ENCODE data around the gene KCNMB1. TPM values are rescaled to one million over a fixed set of nuclear protein-coding genes. Genes with fewer than 3 reads are reported as not detected.

The KCNMB1 gene
- total and polyA plus RNA-seq, 4 donors: 0.30 to 2.7 (median 1.2) TPM

DNA sequence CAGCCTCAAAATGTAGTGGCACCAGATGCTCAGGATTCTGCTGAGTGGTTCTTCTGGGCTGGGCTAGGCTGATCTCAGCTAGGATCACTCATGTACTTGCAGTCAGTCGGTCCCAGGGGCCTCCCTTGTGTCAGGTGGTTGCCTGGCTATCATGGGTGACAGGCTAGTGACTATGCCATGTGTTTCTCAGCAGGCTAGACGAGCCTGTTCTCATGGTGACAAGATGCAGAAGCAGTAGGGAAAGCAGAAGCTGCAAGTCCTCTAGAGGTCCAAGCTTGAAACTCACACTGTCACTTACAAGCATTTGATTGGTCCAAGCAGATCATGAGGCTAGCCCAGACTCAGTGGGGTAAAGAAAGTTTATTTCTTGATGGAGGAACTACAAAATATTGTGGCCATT is 15.2 kb upstream of the KCNMB1 start:
- Histone ChIP-seq H3K36me3 (ENCODE audit: control insufficient read depth, insufficient read depth, low read length) (no peaks in the 10 kb centered on the region), H3K27me3 (ENCODE audit: control insufficient read depth, insufficient read depth, low read length) (no peaks in the 10 kb centered on the region), H3K4me1 (ENCODE audit: control insufficient read depth, insufficient read depth, low read length) (peaks cover 9% of the 10 kb centered on the region), H3K9me3 (ENCODE audit: control insufficient read depth, insufficient read depth, low read length) (no peaks in the 10 kb centered on the region), H3K4me3 (ENCODE audit: low read depth, low read length) (no peak overlapping the region), H3K27ac (ENCODE audit: low read depth, low read length) (no peak overlapping the region)
- DNase-seq (ENCODE audit: low read depth in 4 of 6, low spot score in 6 of 6): no peak
- 65% methylated on average over 2 of the region's 2 CpGs for WGBS (ENCODE audit: insufficient coverage)

DNA sequence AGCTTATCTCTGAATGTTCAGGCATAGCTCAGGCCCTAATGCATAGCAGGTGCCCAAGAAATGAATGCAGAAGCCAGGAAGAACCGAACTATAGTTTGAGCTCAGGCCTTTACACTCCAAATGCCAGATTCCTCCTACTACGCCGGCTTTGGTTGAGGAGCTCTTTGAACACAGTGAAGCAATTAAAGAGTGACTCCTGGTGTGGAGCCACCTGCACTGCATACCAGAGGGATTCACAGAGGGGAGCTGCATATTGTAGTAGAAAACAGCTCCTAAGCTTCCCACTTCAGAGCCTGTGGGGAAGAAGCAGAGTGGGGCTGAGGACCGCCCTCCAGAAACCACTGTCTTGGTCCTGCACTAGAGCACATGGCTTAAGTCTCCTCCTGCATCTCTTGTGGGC is 14.5 kb upstream of the KCNMB1 start:
- H3K4me3 ChIP-seq (ENCODE audit: low read depth, low read length): no peak overlapping the region
- peaks cover 2% of the 10 kb centered on the region for H3K4me1 ChIP-seq (ENCODE audit: control insufficient read depth, insufficient read depth, low read length)
- WGBS (ENCODE audit: insufficient coverage): 50% methylated on average over 1 of the region's 4 CpGs
- H3K9me3 ChIP-seq (ENCODE audit: control insufficient read depth, insufficient read depth, low read length): no peaks in the 10 kb centered on the region
- no peak for DNase-seq (ENCODE audit: low read depth in 4 of 6, low spot score in 6 of 6)
- no peaks in the 10 kb centered on the region for H3K27me3 ChIP-seq (ENCODE audit: control insufficient read depth, insufficient read depth, low read length)
- H3K27ac ChIP-seq (ENCODE audit: low read depth, low read length): no peak overlapping the region
- H3K36me3 ChIP-seq (ENCODE audit: control insufficient read depth, insufficient read depth, low read length): no peaks in the 10 kb centered on the region

DNA sequence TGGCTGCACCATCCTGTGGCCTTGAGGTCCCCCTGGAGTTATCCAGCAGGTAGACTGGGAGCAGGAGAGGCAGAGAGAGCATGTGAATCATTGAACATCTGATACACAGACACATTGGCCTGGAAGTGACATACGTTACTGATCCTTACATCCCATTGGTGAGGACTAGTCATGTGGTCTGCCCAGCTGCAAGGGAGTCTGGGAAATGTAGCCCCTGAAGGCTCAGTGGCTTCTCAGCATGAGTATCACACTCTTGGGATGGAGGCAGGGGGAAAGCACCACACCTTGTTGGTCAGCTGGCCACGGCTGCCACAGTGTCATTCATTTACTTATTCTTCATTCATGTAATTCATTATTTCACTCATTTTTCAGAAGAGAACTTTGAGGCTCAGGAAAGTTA is 13.3 kb upstream of the KCNMB1 start:
- Histone ChIP-seq H3K9me3 (ENCODE audit: control insufficient read depth, insufficient read depth, low read length) (no peaks in the 10 kb centered on the region), H3K4me3 (ENCODE audit: low read depth, low read length) (no peak overlapping the region), H3K4me1 (ENCODE audit: control insufficient read depth, insufficient read depth, low read length) (no peaks in the 10 kb centered on the region), H3K27ac (ENCODE audit: low read depth, low read length) (no peak overlapping the region), H3K27me3 (ENCODE audit: control insufficient read depth, insufficient read depth, low read length) (no peaks in the 10 kb centered on the region), H3K36me3 (ENCODE audit: control insufficient read depth, insufficient read depth, low read length) (no peaks in the 10 kb centered on the region)
- no peak for DNase-seq (ENCODE audit: low read depth in 4 of 6, low spot score in 6 of 6)
- WGBS (ENCODE audit: insufficient coverage): 100% methylated on average over 1 of the region's 2 CpGs

GRCh38 chr5:170397059-170397458 is 7.9 kb upstream of the KCNMB1 start:
- Histone ChIP-seq H3K27me3 (ENCODE audit: control insufficient read depth, insufficient read depth, low read length) (no peaks in the 10 kb centered on the region), H3K4me3 (ENCODE audit: low read depth, low read length) (no peak overlapping the region), H3K9me3 (ENCODE audit: control insufficient read depth, insufficient read depth, low read length) (no peaks in the 10 kb centered on the region), H3K36me3 (ENCODE audit: control insufficient read depth, insufficient read depth, low read length) (no peaks in the 10 kb centered on the region), H3K27ac (ENCODE audit: low read depth, low read length) (no peak overlapping the region), H3K4me1 (ENCODE audit: control insufficient read depth, insufficient read depth, low read length) (peaks cover 2% of the 10 kb centered on the region)
- whole genome bisulfite sequencing (ENCODE audit: insufficient coverage): 60% methylated on average over 1 of the region's 2 CpGs
- DNase-seq (ENCODE audit: low read depth in 4 of 6, low spot score in 6 of 6): no peak

DNA sequence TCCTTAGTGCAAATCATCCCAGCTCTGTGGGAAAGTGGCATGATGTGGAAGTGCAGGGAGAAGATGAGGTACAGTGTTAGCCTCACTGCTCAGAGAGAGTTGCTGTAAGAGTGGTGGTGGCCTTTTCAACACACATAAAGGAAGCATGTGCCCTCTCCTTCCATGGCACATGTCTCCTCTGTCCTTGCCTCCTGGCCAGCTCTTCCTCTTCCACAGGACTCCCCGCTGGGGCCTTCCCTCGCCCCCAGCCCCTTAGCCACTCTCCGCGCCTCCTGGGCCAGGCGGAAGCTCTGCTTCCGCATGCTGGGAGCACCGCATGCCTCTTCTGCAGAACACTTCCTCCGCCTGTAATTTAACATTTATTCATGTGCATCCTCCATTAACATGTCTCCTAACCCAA is 4.8 kb upstream of the KCNMB1 start:
- Histone ChIP-seq H3K4me1 (ENCODE audit: control insufficient read depth, insufficient read depth, low read length) (peaks cover 20% of the 10 kb centered on the region), H3K27ac (ENCODE audit: low read depth, low read length) (no peak overlapping the region), H3K9me3 (ENCODE audit: control insufficient read depth, insufficient read depth, low read length) (no peaks in the 10 kb centered on the region), H3K4me3 (ENCODE audit: low read depth, low read length) (no peak overlapping the region), H3K36me3 (ENCODE audit: control insufficient read depth, insufficient read depth, low read length) (no peaks in the 10 kb centered on the region), H3K27me3 (ENCODE audit: control insufficient read depth, insufficient read depth, low read length) (no peaks in the 10 kb centered on the region)
- DNase-seq (ENCODE audit: low read depth in 4 of 6, low spot score in 6 of 6): no peak
- 70% methylated on average over 8 of the region's 8 CpGs for WGBS (ENCODE audit: insufficient coverage)

GRCh38 chr5:170393235-170393634 is 4.1 kb upstream of the KCNMB1 start:
- H3K27me3 ChIP-seq (ENCODE audit: control insufficient read depth, insufficient read depth, low read length): no peaks in the 10 kb centered on the region
- no peaks in the 10 kb centered on the region for H3K36me3 ChIP-seq (ENCODE audit: control insufficient read depth, insufficient read depth, low read length)
- WGBS (ENCODE audit: insufficient coverage): 79% methylated on average over 2 of the region's 6 CpGs
- H3K4me3 ChIP-seq (ENCODE audit: low read depth, low read length): no peak overlapping the region
- no peaks in the 10 kb centered on the region for H3K9me3 ChIP-seq (ENCODE audit: control insufficient read depth, insufficient read depth, low read length)
- peak in 1 of 6 donors; percentile 19 for DNase-seq (ENCODE audit: low read depth in 4 of 6, low spot score in 6 of 6)
- H3K4me1 ChIP-seq (ENCODE audit: control insufficient read depth, insufficient read depth, low read length): peaks cover 22% of the 10 kb centered on the region
- H3K27ac ChIP-seq (ENCODE audit: low read depth, low read length): no peak overlapping the region

DNA sequence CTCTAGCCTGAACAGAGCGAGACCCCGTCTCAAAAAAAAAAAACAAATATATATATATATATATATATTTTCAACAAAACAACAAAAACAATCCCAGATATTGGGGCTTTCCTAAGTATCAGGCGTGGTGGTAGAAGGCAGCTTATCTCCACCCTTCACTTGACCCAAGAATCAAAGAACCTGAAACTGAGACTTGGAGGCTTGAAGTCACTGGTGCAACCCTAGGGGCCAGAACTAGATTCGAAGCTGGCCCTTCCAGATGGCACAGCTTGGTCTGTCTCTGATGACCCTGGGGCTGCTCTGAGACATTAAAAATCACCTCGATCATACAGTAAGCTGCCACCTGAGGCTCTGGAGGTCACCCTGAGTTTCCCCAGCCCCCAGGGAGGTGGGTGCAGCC is 1.3 kb upstream of the KCNMB1 start:
- no peak for DNase-seq (ENCODE audit: low read depth in 4 of 6, low spot score in 6 of 6)
- no peaks in the 10 kb centered on the region for H3K9me3 ChIP-seq (ENCODE audit: control insufficient read depth, insufficient read depth, low read length)
- 83% methylated on average over 2 of the region's 5 CpGs for WGBS (ENCODE audit: insufficient coverage)
- no peaks in the 10 kb centered on the region for H3K36me3 ChIP-seq (ENCODE audit: control insufficient read depth, insufficient read depth, low read length)
- H3K27ac ChIP-seq (ENCODE audit: low read depth, low read length): no peak overlapping the region
- H3K4me1 ChIP-seq (ENCODE audit: control insufficient read depth, insufficient read depth, low read length): peaks cover 28% of the 10 kb centered on the region
- H3K4me3 ChIP-seq (ENCODE audit: low read depth, low read length): no peak overlapping the region
- no peaks in the 10 kb centered on the region for H3K27me3 ChIP-seq (ENCODE audit: control insufficient read depth, insufficient read depth, low read length)

- Histone ChIP-seq H3K27ac (ENCODE audit: low read depth, low read length) (no peak overlapping the region), H3K4me3 (ENCODE audit: low read depth, low read length) (no peak overlapping the region), H3K27me3 (ENCODE audit: control insufficient read depth, insufficient read depth, low read length) (no peaks in the 10 kb centered on the region), H3K4me1 (ENCODE audit: control insufficient read depth, insufficient read depth, low read length) (peaks cover 28% of the 10 kb centered on the region), H3K9me3 (ENCODE audit: control insufficient read depth, insufficient read depth, low read length) (no peaks in the 10 kb centered on the region), H3K36me3 (ENCODE audit: control insufficient read depth, insufficient read depth, low read length) (no peaks in the 10 kb centered on the region)
- DNase-seq (ENCODE audit: low read depth in 4 of 6, low spot score in 6 of 6): no peak
- 71% methylated on average over 1 of the region's 4 CpGs for WGBS (ENCODE audit: insufficient coverage)
Observed at GRCh38 chr5:170389550-170389892, 354 bp upstream of the KCNMB1 start.

- H3K9me3 ChIP-seq (ENCODE audit: control insufficient read depth, insufficient read depth, low read length): no peaks in the 10 kb centered on the region
- no peak overlapping the region for H3K4me3 ChIP-seq (ENCODE audit: low read depth, low read length)
- 90% methylated on average over 5 of the region's 6 CpGs for WGBS (ENCODE audit: insufficient coverage)
- DNase-seq (ENCODE audit: low read depth in 4 of 6, low spot score in 6 of 6): no peak
- H3K4me1 ChIP-seq (ENCODE audit: control insufficient read depth, insufficient read depth, low read length): peaks cover 28% of the 10 kb centered on the region
- H3K27ac ChIP-seq (ENCODE audit: low read depth, low read length): no peak overlapping the region
- H3K27me3 ChIP-seq (ENCODE audit: control insufficient read depth, insufficient read depth, low read length): no peaks in the 10 kb centered on the region
- H3K36me3 ChIP-seq (ENCODE audit: control insufficient read depth, insufficient read depth, low read length): no peaks in the 10 kb centered on the region
Observed at GRCh38 chr5:170387775-170388639, 1.2 kb downstream of the KCNMB1 start.

DNA sequence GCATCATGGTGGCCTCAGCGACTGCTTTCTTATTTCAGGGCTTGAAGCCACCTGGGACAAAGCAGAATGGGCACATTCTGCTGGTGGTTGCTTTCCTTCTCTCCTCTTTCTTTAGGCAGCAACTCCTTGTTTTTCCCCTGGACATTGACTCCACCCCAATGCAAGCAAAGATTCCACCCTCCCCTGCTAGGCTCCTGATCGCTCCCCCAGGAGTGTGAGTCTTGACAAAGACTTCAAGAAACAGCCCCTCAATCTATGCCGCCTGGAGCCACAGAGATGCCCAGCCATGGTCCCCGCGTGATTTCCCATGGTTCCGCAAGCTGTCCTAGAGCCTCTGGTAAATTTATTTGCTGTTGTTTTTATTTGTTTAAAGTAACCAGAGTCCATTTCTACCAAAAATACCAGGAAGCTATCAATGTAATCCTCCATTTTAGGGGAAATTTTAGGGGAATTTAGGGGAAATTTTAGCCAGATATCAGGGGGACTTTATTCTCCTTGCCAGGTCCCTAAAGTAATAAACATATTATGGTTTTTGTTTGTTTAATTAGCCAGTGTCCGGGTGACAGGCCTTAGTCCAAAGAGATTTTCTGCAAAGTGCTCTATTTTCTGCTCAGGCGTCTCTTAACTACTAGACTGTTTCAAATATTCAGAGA is 2.3 kb downstream of the KCNMB1 start:
- Histone ChIP-seq H3K27me3 (ENCODE audit: control insufficient read depth, insufficient read depth, low read length) (no peaks in the 10 kb centered on the region), H3K4me3 (ENCODE audit: low read depth, low read length) (no peak overlapping the region), H3K27ac (ENCODE audit: low read depth, low read length) (no peak overlapping the region), H3K4me1 (ENCODE audit: control insufficient read depth, insufficient read depth, low read length) (peaks cover 24% of the 10 kb centered on the region), H3K9me3 (ENCODE audit: control insufficient read depth, insufficient read depth, low read length) (no peaks in the 10 kb centered on the region), H3K36me3 (ENCODE audit: control insufficient read depth, insufficient read depth, low read length) (no peaks in the 10 kb centered on the region)
- 85% methylated on average over 2 of the region's 8 CpGs for WGBS (ENCODE audit: insufficient coverage)
- DNase-seq (ENCODE audit: low read depth in 4 of 6, low spot score in 6 of 6): no peak

All from spinal cord (tissue), 10 donors.